AG09319 (cell line): ENCODE data around the gene RSU1.

Experiments
- DNase-seq: peaks from one replicate; pipeline ENCODE4 v3.0.0-alpha.2; 2010; ENCODE audit warnings: low read depth; ENCODE audit errors: extremely low read depth
- TF ChIP-seq, protein P1 (sequence below): IDR thresholded peaks from 2 replicates; pipeline ENCODE4 v1.5.1; 2011; ENCODE audit warnings: low read depth, mild to moderate bottlenecking, inconsistent platforms, low read length, moderate library complexity

RSU1 gene

DNA sequence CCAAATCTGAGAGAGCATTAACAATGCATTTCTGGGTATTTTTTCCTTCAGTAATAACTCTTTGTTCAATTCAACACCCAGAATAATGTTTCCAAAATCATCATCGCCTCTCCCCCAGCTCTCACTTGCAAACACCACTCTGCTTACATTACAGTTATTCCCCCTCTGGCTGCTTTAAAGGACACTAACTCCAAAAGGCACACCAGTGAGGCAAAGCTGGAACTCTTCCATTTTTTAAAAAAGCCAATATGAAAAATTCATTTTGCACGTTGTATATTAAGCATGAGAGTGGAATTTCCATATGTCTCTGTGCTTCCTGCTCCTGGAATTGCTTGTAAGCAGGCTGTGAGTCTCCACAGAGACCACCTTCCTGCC, 204.3 kb downstream of the RSU1 start:
- no peak for DNase-seq
- TF ChIP-seq, protein P1, sequence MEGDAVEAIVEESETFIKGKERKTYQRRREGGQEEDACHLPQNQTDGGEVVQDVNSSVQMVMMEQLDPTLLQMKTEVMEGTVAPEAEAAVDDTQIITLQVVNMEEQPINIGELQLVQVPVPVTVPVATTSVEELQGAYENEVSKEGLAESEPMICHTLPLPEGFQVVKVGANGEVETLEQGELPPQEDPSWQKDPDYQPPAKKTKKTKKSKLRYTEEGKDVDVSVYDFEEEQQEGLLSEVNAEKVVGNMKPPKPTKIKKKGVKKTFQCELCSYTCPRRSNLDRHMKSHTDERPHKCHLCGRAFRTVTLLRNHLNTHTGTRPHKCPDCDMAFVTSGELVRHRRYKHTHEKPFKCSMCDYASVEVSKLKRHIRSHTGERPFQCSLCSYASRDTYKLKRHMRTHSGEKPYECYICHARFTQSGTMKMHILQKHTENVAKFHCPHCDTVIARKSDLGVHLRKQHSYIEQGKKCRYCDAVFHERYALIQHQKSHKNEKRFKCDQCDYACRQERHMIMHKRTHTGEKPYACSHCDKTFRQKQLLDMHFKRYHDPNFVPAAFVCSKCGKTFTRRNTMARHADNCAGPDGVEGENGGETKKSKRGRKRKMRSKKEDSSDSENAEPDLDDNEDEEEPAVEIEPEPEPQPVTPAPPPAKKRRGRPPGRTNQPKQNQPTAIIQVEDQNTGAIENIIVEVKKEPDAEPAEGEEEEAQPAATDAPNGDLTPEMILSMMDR = no peak

DNA sequence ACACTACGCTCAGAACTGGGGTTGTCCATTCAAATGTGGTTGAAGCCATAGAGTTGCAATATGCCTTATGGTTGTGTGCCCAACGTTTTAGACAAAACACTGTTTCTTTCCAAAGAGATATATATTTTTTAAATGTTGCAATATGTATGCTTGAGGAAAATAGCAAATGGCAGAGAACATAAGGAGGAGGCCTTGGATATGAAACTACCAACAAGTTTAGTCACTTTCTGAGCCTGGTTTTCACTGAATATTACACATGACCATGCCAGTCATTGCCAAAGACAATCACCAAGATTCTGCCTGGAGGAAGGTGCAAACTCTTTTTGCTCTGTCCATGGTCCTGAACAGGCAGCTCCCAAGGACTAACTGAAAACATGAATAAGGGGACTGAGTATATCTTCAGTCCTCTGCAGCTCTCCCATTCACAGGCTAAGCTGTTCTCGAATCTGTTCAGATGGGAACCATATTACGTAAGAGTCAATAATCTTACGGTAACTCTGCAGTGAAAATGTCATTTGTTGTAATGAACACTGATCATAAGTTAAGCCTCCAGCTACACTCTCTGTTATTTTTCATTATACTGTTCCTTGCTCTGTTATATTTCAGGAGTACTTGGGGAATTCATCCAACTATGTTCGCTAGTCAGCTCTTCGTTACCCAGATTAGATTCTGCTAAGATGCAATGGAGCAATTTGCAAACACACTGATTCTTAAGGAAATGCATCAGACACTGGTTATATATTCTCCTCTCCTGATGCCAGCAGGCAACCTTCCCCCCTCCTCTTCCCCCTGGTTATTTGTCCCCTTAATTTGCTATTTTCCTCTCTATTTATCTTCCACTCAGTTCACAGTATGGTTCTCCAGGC, 204.9 kb downstream of the RSU1 start:
- no peak for DNase-seq
- TF ChIP-seq, protein P1 = no peak

DNA sequence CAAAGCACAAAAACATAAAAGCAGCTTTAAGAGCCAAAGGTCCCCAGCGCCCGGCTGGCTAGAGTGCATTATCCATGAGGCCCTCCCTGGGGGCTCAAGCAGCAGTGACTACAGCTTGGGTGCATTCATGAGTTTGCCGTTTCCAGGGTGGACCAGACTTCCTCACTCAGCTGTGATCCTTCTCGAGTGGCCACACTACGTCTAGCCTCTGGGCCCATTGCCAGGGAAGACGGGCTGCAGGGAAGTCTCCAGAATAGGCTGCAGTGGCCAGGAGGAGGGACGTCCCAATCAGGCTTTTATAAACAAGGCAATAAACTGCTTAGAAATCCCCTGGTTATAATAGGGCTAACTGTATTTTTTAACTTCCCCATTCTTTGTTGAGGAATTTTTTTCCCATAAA, 206.2 kb downstream of the RSU1 start:
- no peak for DNase-seq

DNA sequence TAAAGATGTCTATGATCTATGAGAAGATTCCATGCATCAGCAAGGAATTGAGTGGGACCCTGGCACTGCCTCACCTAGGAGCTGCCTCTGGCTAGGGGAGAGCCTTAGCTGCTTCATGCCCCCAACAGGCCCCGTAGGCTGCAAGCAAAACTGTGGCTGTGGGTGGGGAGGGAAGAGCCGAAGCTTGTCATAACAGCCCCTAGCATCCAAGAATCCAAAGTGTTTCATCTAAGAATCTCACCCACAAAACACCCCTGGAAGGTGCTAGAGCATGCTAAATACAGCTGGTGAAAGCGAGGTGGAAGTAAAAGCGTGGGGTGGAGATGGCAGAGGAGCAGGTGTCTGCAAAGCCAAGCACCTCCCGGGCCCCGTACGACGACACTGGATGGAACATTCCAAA, 208.0 kb downstream of the RSU1 start:
- TF ChIP-seq, protein P1 = no peak
- no peak for DNase-seq

More for the DNA sequence above, 206.2 kb downstream of the RSU1 start:
- TF ChIP-seq, protein P1 = no peak

DNA sequence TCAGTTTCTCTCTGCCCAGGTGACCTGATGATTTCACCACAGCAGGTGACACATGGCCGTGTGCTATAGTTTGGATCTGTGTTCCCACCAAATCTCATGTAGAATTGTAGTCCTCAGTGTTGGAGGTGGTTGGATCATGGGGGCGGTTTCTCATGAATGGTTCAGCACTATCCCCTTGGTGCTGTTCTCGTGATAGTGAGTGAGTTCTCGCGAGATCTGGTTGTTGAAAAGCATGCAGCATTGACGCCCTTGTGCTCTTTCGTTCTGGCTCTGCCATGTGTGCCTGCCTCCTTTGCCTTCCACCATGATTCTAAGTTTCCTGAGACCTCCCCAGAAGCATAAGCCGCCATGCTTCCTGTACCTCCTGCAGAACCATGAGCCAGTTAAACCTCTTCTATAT, 210.3 kb downstream of the RSU1 start:
- TF ChIP-seq, protein P1 = no peak
- DNase-seq = no peak

DNA sequence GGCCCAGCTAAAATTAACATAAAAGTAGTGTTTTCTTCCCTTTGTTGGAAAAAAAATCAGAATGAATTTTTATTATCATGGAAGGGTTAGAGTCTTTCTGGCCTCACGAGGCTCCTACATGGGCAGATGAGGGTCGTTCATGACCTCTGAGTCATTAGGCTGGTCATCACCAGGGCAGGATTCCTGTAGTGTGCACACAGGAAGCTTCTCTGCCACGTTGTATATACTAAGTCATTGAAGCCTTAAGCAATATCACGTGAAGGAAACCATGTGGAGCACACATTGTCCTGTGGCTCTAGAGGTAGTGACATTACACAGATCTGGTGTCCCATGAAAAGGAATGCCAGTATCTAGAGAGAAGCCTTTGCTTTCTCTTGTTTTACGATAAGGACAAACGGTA, 210.8 kb downstream of the RSU1 start:
- TF ChIP-seq, protein P1 = no peak
- peak; percentile 32 for DNase-seq

DNA sequence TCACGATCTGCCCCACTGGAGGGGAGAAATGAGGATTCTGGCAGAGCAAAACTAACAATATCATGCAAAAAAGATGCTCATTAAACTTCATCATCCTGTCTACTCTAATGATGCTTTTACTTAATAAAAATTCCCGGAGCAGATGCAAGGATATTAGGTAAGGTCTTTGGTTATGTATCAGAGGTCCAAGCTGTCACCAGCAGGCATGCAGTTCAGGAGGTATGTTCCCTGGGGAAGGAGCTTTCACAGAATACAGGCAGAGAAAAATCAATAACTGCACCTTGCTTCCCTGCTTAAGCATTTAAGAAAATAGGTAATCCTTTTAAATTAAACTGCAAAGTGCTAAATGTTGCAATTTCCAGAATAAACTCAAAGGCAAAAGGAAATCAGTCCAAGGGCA, 213.9 kb downstream of the RSU1 start:
- DNase-seq = no peak
- TF ChIP-seq, protein P1 = no peak
